Activated naive CD4-positive, alpha-beta T cell treated with anti-CD3 and anti-CD28 coated beads, Interleukin-2, amount 50 U/mL, for 24 hours (primary cell): Measurements from ENCODE around the gene GLRA1.
"Not testable (repeated sequence)": the region's sequence is repeated elsewhere in the genome, so short reads cannot be mapped to it uniquely, and the experiment has no call there.

Experiments used
- H3K27ac Mint-ChIP-seq: one replicate; pipeline ENCODE4 v1.8.0; 2021; ENCODE audit warnings: mild to moderate bottlenecking, mixed read lengths
- H3K27me3 Mint-ChIP-seq: one replicate; pipeline ENCODE4 v1.8.0; 2021; ENCODE audit warnings: mixed read lengths
- H3K36me3 Mint-ChIP-seq: one replicate; pipeline ENCODE4 v1.8.0; 2021; ENCODE audit warnings: mixed read lengths
- H3K4me1 Mint-ChIP-seq: one replicate; pipeline ENCODE4 v1.8.0; 2021; ENCODE audit warnings: mixed read lengths
- H3K4me3 Mint-ChIP-seq: one replicate; pipeline ENCODE4 v1.8.0; 2021; ENCODE audit warnings: mild to moderate bottlenecking, mixed read lengths
- H3K9me3 Mint-ChIP-seq: one replicate; pipeline ENCODE4 v1.8.0; 2021; ENCODE audit warnings: mixed read lengths

GLRA1 gene

DNA sequence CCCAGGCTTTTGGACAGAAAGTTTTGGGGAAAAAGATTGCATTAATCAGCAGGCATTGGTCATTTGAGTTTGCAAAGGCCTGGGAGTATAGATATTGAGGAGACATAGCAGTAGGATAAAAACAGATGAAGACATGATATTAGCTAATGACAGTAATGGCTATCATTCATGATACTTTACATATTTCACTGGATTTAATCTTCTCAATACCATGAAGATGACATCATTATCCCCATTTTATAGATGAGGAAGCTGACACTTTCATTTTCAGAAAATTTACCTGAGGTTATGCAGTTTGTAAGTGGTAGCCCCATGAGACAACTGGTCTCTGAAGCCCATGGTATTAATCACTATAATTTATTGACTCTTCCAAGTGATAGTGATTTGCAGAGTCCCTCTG lies 23.0 kb downstream of the GLRA1 start:
- Mint-ChIP-seq H3K4me3 (no peak overlapping the region), H3K36me3 (no peaks in the 10 kb centered on the region), H3K4me1 (no peaks in the 10 kb centered on the region), H3K9me3 (no peaks in the 10 kb centered on the region), H3K27me3 (peaks cover 3% of the 10 kb centered on the region), H3K27ac (no peak overlapping the region)

DNA sequence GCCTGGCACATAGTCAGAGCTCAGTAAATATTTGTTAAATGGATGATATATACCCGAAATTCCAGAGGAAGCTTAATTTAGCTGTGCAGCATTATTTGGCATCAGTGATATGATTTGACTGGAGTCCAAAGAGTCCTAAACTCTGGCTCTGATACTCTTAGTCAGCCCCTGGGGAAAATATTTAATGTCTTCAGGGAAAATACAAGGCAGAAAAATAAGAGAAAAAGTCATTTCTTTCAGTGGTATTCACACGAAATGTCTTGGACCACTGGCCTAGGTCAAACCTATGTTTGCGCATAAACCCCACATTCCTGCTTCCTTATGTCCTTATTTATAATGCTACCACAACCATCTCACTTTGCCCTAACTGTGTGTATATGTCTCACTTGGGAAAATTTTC lies 23.8 kb downstream of the GLRA1 start:
- Mint-ChIP-seq H3K4me1 (no peaks in the 10 kb centered on the region), H3K4me3 (no peak overlapping the region), H3K36me3 (no peaks in the 10 kb centered on the region), H3K9me3 (no peaks in the 10 kb centered on the region), H3K27me3 (peaks cover 3% of the 10 kb centered on the region), H3K27ac (no peak overlapping the region)

DNA sequence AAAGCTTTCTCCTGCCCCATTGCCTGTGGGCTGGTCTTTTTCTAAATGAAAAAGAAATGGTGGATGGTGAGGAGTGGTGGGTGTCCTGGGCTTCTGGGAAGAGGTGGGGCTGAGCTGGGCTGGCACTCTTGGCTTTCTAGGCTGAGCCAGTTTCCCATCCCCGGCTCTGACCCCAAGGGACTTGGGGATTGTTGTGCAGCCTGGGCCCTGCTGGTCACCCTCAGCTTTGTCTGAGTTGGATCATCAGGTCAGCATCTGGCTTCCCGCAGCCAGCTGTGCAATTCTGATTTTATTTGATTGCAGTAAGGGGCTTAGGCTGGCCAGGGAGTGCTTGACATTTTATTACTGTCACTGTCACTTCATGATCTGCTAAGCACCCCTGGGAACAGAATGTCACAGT lies 25.3 kb downstream of the GLRA1 start:
- Mint-ChIP-seq H3K27me3 (peaks cover 3% of the 10 kb centered on the region), H3K4me3 (no peak overlapping the region), H3K27ac (no peak overlapping the region), H3K4me1 (no peaks in the 10 kb centered on the region), H3K9me3 (no peaks in the 10 kb centered on the region), H3K36me3 (no peaks in the 10 kb centered on the region)

DNA sequence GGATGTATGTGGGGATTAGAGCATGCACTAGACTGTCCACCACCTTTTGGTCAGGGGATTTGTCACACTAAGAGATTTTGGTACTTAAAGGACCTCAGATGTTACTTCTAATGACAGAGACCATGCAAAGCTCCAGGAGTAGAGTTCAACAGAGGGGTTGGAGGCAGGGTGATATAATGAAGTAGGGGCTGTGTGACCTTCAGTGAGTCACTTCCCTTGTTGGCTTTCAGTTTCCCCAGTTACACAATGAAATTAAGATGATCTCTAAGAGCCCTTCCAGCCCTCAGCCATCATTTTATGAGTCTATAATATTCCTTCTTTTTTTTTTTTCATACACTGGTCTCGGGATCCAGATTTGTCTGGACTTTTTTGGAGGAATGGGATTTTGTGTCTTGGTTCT lies 26.8 kb downstream of the GLRA1 start:
- no peaks in the 10 kb centered on the region for H3K9me3 Mint-ChIP-seq
- H3K27me3 Mint-ChIP-seq, result peaks cover 2% of the 10 kb centered on the region
- H3K4me3 Mint-ChIP-seq, result no peak overlapping the region
- no peaks in the 10 kb centered on the region for H3K4me1 Mint-ChIP-seq
- H3K27ac Mint-ChIP-seq, result no peak overlapping the region
- H3K36me3 Mint-ChIP-seq, result no peaks in the 10 kb centered on the region

DNA sequence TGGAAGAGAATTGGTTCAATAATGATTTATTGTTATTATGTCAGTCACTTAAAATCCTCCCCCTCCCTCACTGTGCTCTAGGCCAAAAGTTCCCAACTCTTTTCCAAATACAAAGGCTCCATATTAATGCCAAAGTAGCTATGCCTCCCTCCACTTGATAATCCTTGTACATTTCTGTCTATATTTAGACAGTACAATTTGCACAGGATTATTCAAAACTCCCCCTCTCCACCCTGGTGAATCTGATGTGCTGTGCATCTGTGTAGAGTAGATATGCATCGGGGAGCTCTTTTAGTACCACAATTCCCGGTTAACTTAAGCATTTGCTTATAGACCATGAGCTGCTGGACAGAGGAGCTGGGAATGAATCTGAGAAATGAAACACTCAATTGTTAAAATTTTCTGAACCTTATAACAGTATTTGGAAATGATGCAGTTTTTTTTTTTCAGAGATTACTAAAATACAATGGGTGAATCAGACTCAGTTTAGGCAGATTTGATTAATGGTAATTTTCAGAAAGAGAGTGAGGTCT lies 27.6 kb downstream of the GLRA1 start:
- no peaks in the 10 kb centered on the region for H3K9me3 Mint-ChIP-seq
- H3K4me3 Mint-ChIP-seq, result no peak overlapping the region
- no peak overlapping the region for H3K27ac Mint-ChIP-seq
- H3K4me1 Mint-ChIP-seq, result no peaks in the 10 kb centered on the region
- peaks cover 2% of the 10 kb centered on the region for H3K27me3 Mint-ChIP-seq
- no peaks in the 10 kb centered on the region for H3K36me3 Mint-ChIP-seq

DNA sequence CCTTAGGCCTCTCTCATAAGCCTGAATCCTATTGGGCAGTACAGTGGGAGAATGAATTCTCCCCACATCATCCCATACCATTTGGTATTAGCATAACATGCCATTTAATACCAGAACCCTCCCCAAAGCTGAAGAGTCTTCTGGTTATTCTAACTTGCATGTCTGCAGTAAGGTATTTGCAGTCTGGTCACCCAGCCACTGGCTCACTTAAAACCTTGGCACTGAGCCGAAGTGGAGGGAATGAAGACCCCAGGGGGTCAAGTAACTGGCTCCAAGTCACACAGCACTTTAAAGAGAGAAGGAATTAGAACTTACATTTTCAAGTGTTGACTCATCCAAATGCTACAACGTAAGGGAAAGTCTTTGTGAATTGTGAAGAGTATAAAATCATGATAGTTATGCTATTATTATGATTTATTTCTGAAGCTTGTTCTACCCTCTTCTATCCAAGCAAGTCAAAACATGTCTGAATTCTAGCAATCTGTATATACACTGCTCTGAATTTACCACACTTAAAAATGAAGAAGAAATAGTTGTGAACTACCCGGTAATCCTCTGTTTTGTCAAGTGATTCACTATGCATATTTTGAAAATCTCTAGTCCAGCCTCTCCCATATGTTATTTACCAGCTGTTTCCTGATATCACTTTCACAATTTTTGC lies 28.5 kb downstream of the GLRA1 start:
- Mint-ChIP-seq H3K9me3 (no peaks in the 10 kb centered on the region), H3K27me3 (peaks cover 2% of the 10 kb centered on the region), H3K36me3 (no peaks in the 10 kb centered on the region), H3K4me3 (no peak overlapping the region), H3K4me1 (no peaks in the 10 kb centered on the region), H3K27ac (no peak overlapping the region)

DNA sequence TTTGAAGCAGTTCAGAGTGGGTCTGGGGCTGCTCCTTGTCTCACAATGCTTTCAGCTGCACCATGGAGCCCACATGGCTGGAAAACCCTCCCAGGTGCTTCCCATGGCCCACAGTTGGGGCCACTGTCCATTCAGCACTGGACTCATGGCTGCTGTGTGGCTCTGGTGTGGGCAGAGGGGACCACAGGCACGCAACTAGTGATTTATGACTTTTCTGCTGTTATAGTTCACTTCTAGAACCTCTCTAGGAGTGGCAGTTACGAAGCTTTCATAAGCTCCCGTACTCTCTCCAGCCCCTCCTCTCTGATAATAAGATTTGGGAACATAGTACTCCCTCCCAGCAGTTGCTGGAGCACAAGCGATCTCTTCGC lies 29.0 kb downstream of the GLRA1 start:
- Mint-ChIP-seq H3K4me3 (no peak overlapping the region), H3K27me3 (peaks cover 2% of the 10 kb centered on the region), H3K27ac (no peak overlapping the region), H3K4me1 (no peaks in the 10 kb centered on the region), H3K9me3 (no peaks in the 10 kb centered on the region), H3K36me3 (no peaks in the 10 kb centered on the region)

DNA sequence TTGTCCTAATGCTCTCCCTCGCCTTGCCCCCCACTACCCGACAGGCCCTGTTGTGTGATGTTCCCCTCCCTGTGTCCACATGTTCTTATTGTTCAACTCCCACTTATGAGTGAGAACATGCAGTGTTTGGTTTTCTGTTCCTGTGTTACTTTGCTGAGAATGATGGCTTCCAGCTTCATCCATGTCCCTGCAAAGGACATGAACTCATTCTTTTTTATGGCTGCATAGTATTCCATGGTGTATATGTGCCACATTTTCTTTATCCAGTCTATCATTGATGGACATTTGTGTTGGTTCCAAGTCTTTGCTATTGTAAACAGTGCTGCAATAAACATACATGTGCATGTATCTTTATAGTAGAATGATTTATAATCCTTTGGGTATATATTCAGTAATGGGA lies 31.2 kb downstream of the GLRA1 start:
- not testable (repeated sequence) for H3K27ac Mint-ChIP-seq, H3K4me3 Mint-ChIP-seq, H3K9me3 Mint-ChIP-seq, H3K36me3 Mint-ChIP-seq, H3K27me3 Mint-ChIP-seq, H3K4me1 Mint-ChIP-seq

DNA sequence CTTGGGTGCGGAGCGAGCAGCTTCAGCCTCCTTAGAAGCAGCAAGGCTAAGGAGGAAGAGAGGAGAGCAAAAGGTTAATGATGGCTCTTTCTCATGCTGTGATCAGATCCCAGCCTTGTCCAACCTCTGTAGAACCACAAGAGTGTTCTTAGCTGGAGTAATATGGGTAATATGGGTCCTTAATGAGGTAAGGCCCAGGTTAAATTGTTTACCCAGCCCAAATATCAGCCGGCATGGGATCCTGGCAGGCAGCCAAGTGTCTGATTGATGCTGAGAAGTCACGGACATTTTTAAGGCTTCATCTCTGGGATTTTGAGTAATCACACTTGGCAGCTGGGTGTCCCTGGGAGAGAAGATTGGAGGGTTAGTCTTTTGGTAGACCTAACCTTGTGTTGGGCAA lies 32.3 kb downstream of the GLRA1 start:
- Mint-ChIP-seq H3K36me3 (no peaks in the 10 kb centered on the region), H3K4me3 (no peak overlapping the region), H3K27me3 (no peaks in the 10 kb centered on the region), H3K4me1 (no peaks in the 10 kb centered on the region), H3K27ac (no peak overlapping the region), H3K9me3 (no peaks in the 10 kb centered on the region)

DNA sequence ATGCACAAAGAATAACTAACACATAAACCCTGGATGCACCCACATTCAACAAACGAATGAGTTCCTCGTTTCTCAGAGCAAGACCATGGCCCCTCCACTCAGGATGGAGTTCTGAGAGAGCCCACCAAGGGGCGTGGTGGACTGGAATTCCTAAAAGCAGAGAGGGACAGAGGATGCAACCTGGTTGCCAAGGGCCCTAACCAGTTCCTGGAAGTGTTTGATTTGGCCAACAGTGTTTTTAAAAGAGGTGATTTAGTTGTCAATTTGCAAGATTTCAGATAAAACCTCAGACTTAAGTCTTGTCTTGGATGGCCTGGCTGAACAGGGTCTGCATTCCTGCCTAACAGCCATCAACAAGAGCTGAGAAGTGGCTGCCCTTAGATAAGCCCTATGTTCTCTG lies 34.4 kb downstream of the GLRA1 start:
- no peaks in the 10 kb centered on the region for H3K36me3 Mint-ChIP-seq
- H3K4me3 Mint-ChIP-seq, result no peak overlapping the region
- H3K4me1 Mint-ChIP-seq, result no peaks in the 10 kb centered on the region
- H3K27ac Mint-ChIP-seq, result no peak overlapping the region
- no peaks in the 10 kb centered on the region for H3K27me3 Mint-ChIP-seq
- no peaks in the 10 kb centered on the region for H3K9me3 Mint-ChIP-seq

DNA sequence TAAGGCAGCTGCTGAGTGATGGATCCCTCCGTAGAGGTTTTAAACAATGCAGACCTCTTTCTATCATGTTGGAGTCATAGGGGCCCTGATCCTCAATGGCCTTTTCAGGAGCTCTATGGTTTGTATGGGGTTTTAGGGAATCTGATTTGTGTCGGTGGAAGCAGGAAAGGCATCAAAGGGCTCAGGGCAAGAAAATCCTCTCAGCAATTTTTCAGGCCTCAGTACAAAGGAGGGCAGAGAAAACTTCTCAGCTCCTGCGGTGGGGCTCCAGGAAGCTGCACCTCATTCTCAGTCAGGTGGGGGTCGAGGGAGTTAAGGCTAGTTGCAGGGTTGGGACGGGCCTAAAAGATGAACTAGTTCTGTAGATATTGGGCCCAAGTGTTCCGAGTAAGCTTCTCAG lies 35.0 kb downstream of the GLRA1 start:
- Mint-ChIP-seq H3K27ac (no peak overlapping the region), H3K4me3 (no peak overlapping the region), H3K27me3 (no peaks in the 10 kb centered on the region)

DNA sequence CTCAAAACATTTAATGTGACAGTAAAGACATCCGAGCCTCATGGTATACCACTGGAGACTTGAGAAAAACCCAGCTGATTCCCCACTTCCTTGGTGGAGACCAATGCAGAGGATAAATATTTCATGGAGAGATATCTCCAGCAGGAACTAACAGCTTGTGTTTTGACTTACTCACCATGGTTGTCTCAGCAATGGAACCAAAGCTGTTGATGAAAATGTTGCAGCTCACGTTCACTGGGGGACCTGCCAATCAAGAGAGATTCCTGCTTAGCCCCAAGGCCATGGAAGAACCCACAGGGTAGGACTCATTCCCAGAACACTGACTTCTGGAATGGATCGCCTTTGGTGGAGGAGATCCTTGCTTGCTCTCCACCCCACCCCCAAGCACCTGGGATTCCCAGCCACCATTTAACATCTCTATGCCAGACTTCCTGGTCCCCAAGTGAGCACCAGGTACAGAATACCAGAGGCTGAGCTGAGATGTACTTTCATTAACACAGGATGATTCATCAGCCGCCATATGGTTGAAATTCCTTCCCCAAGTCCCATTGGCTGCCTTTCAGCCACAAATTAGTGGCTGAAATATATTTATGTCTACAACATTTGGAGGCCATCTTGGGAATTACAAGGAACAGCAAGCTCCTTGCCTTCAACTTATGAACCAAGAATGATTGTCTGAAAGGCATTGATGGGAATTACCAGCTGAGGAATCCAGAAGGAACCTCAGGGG lies 37.9 kb downstream of the GLRA1 start:
- no peak overlapping the region for H3K4me3 Mint-ChIP-seq
- H3K9me3 Mint-ChIP-seq, result no peaks in the 10 kb centered on the region
- H3K4me1 Mint-ChIP-seq, result no peaks in the 10 kb centered on the region
- H3K27ac Mint-ChIP-seq, result no peak overlapping the region
- no peaks in the 10 kb centered on the region for H3K27me3 Mint-ChIP-seq
- no peaks in the 10 kb centered on the region for H3K36me3 Mint-ChIP-seq

More for the DNA sequence above, 35.0 kb downstream of the GLRA1 start:
- H3K9me3 Mint-ChIP-seq, result no peaks in the 10 kb centered on the region
- H3K4me1 Mint-ChIP-seq, result no peaks in the 10 kb centered on the region
- H3K36me3 Mint-ChIP-seq, result no peaks in the 10 kb centered on the region

DNA sequence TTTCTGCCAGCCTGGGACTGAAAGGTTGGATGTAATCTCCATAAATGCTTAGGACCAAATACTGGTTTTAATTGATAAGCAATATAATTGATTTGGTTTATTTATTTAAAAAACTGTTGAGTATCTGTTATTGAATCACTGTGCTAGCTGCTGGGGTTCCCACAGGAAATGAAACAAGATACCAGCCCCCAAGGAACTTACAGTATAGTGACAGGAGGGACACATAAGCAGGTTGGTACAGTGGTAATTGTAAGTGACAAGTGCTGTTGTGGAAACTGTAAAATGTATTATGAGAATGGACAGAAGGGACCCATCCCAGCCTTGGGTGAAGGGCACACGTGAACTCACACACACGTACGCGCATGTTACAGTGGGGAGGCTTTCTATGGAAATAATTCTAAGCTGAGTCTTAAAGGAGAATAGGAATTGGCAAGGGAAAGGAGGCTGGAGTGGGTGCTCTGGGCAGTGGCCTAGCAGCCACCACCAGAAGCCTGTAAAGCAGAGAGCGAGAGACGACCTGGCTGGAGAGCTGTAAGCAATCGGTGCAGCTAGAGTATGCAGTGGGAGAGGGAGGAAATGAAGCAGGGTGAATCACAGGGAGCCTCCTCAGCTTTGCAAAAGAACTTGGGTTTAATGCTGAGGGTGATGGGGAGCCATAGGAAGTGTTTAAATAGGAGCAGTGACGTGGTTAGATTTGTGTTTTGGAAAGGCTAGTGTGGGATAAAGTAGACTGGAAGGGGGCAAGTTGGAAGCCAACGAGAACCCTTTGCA lies 39.3 kb downstream of the GLRA1 start:
- H3K4me1 Mint-ChIP-seq, result no peaks in the 10 kb centered on the region
- H3K27ac Mint-ChIP-seq, result no peak overlapping the region
- H3K4me3 Mint-ChIP-seq, result no peak overlapping the region
- H3K9me3 Mint-ChIP-seq, result no peaks in the 10 kb centered on the region
- H3K36me3 Mint-ChIP-seq, result no peaks in the 10 kb centered on the region
- H3K27me3 Mint-ChIP-seq, result no peaks in the 10 kb centered on the region

DNA sequence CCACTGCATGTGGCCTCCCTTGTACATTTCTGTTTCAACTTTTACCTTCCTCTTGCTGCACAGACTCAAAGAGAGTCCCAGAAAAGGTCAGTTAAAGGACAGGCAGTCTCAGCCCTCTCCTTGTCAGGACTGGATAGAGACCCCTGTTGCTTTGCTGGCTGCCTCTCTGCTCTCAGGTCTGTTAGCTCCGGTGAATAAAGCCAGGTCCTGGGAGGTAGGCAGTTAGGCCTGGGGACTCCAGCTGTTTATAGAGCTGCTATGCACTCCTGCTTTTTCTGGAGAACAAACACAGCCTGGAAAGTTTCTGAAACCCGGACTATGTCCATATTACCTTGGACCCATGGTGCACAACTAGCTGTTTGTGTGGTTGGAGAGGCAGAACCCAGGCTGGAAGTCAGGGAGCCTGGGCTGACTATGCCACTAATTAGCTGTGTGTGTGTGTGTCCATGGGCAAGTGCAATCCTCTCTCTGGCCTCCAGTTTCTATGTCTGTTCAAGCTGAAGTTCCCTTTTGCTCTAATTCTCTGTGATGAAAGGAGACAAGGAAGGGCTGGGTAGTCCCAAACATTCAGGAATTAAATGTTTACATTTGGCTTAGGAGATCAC lies 42.9 kb downstream of the GLRA1 start:
- Mint-ChIP-seq H3K36me3 (peaks cover 3% of the 10 kb centered on the region), H3K9me3 (peaks cover 5% of the 10 kb centered on the region), H3K27me3 (no peaks in the 10 kb centered on the region), H3K4me3 (no peak overlapping the region), H3K27ac (no peak overlapping the region), H3K4me1 (no peaks in the 10 kb centered on the region)

DNA sequence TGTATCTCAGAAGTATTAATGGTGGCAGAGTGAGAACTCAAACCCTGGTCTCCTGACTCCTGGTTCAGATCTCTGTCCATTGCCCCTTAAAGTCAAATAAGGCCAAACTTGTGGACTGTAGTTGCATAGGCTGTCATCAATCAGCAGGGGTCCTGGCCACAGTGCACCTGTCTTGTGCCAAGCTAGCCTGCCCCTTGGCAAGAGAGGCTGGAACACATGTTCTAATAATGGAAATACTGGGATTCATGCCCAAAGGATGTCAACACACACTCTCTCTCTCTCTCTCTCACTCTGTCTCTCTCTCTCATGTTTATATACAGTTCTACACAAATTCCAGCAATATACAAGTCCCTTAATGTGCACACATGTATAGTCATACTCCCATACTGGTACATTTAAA lies 44.3 kb downstream of the GLRA1 start:
- no peaks in the 10 kb centered on the region for H3K27me3 Mint-ChIP-seq
- H3K4me3 Mint-ChIP-seq, result no peak overlapping the region
- no peak overlapping the region for H3K27ac Mint-ChIP-seq
- H3K36me3 Mint-ChIP-seq, result peaks cover 3% of the 10 kb centered on the region
- H3K9me3 Mint-ChIP-seq, result peaks cover 5% of the 10 kb centered on the region
- no peaks in the 10 kb centered on the region for H3K4me1 Mint-ChIP-seq

DNA sequence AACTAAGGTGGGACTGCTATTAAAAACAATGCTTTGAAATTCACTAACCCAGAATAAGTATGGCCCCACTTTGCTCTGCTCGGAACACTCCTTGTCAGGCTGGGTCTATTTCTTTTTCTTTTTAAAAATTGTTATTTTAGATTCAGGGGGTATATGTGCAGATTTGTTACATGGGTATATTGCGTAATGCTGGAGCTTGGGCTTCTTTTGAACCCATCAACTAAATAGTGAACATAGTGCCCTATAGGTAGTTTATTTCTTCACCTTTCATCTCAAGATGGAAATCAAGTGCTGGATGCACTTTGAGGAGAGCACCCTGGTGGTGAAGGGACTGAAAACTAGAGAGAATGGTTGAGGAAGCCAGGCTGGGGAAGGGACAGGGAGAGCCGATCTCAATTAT lies 51.0 kb downstream of the GLRA1 start:
- H3K4me1 Mint-ChIP-seq, result no peaks in the 10 kb centered on the region
- peaks cover 3% of the 10 kb centered on the region for H3K36me3 Mint-ChIP-seq
- no peaks in the 10 kb centered on the region for H3K27me3 Mint-ChIP-seq
- no peak overlapping the region for H3K4me3 Mint-ChIP-seq
- peaks cover 5% of the 10 kb centered on the region for H3K9me3 Mint-ChIP-seq
- no peak overlapping the region for H3K27ac Mint-ChIP-seq
